Posterior cingulate gyrus (tissue), 11 donors: ENCODE measurements around the gene SPRR4.
A peak's percentile ranks its signal among the peaks of the same experiment; 100 is the strongest.

ENCODE experiments used
- DNase-seq, 10 donors: peaks; one replicate each; pipeline versions ENCODE4 v3.0.0 to v3.0.0-alpha.2; 2020 to 2021; ENCODE audit warnings: mixed read lengths in 3 of 10
- intact Hi-C: fragments of 100-400 bp; cut with DNase I; formaldehyde crosslinking; loops from one replicate; pipeline ENCODE4 v1.15.1; 2023

The SPRR4 gene

GRCh38 chr1:152964536-152964935, 5.9 kb upstream of the SPRR4 start:
- intact Hi-C loops: no loop called here
- DNase-seq: no peak

GRCh38 chr1:152965853-152966252, 4.6 kb upstream of the SPRR4 start:
- DNase-seq: peak in 1 of 10 donors; percentile 15
- intact Hi-C loops: no loop called here

- intact Hi-C loops: no loop called here
- peak in 1 of 10 donors; percentile 57 for DNase-seq
These were observed 3.2 kb upstream of the SPRR4 start for GRCh38 chr1:152967201-152967600.

GRCh38 chr1:152968248-152968647, 2.2 kb upstream of the SPRR4 start:
- DNase-seq: no peak
- intact Hi-C loops: no loop called here

GRCh38 chr1:152969036-152969435, 1.4 kb upstream of the SPRR4 start:
- peak in 1 of 10 donors; percentile 67 for DNase-seq
- intact Hi-C loops: no loop called here

- peak in 1 of 10 donors; percentile 14 for DNase-seq
- intact Hi-C loops: loop anchor here (5.0 kb wide), 1 partner anchor 320 kb away; no protein-coding TSS in a partner anchor
These were observed 1.9 kb downstream of the SPRR4 start for GRCh38 chr1:152972196-152972886.

GRCh38 chr1:152976688-152977087, 6.2 kb downstream of the SPRR4 start:
- intact Hi-C loops: no loop called here
- DNase-seq: no peak

- peak in 1 of 10 donors; percentile 31 for DNase-seq
- intact Hi-C loops: no loop called here
These were observed 7.2 kb downstream of the SPRR4 start for GRCh38 chr1:152977614-152978013.

- intact Hi-C loops: no loop called here
- DNase-seq: no peak
These were observed 10.2 kb downstream of the SPRR4 start for GRCh38 chr1:152980676-152981075.

- intact Hi-C loops: no loop called here
- DNase-seq: peak in 1 of 10 donors; percentile 38
These were observed 10.9 kb downstream of the SPRR4 start for GRCh38 chr1:152981146-152981871.

GRCh38 chr1:152982076-152982475, 11.6 kb downstream of the SPRR4 start:
- peak in 1 of 10 donors; percentile 45 for DNase-seq
- intact Hi-C loops: no loop called here

GRCh38 chr1:152983234-152983633, 12.8 kb downstream of the SPRR4 start:
- no peak for DNase-seq
- intact Hi-C loops: no loop called here

- no peak for DNase-seq
- intact Hi-C loops: no loop called here
These were observed 13.3 kb downstream of the SPRR4 start, which contains the start of gene SPRR1A for GRCh38 chr1:152983743-152984142. TSS of gene SPRR1A (plus strand) at chr1:152984081. CDS start at chr1:152985231, 1,150 bp downstream.

- DNase-seq: no peak
- intact Hi-C loops: no loop called here
These were observed 16.1 kb downstream of the SPRR4 start for GRCh38 chr1:152986578-152986977.

GRCh38 chr1:152993186-152993585, 22.7 kb downstream of the SPRR4 start:
- intact Hi-C loops: loop anchor here (10.0 kb wide), 1 partner anchor 232 kb away; no protein-coding TSS in a partner anchor
- no peak for DNase-seq

- intact Hi-C loops: loop anchor here (10.0 kb wide), 1 partner anchor 229 kb away; no protein-coding TSS in a partner anchor
- no peak for DNase-seq
These were observed 25.4 kb downstream of the SPRR4 start for GRCh38 chr1:152995842-152996241.

- intact Hi-C loops: loop anchor here (10.0 kb wide), 1 partner anchor 228 kb away; no protein-coding TSS in a partner anchor
These were observed 26.4 kb downstream of the SPRR4 start for GRCh38 chr1:152996633-152997400.

GRCh38 chr1:152997901-152998300, 27.5 kb downstream of the SPRR4 start:
- intact Hi-C loops: loop anchor here (10.0 kb wide), 1 partner anchor 227 kb away; no protein-coding TSS in a partner anchor
- DNase-seq: no peak

More at GRCh38 chr1:152996633-152997400, 26.4 kb downstream of the SPRR4 start:
- DNase-seq: no peak

- DNase-seq: no peak
These were observed 28.0 kb downstream of the SPRR4 start for GRCh38 chr1:152998476-152998875.

GRCh38 chr1:152999818-153000217, 29.4 kb downstream of the SPRR4 start:
- intact Hi-C loops: loop anchor here (10.0 kb wide), 1 partner anchor 225 kb away; no protein-coding TSS in a partner anchor
- DNase-seq: no peak

More at GRCh38 chr1:152998476-152998875, 28.0 kb downstream of the SPRR4 start:
- intact Hi-C loops: loop anchor here (10.0 kb wide), 1 partner anchor 226 kb away; no protein-coding TSS in a partner anchor
